BLaER1 treated with 17β-estradiol and CSF1 and Interleukin-3, amounts not matched to agents 10 nM and 100 nM (cell line): ENCODE results near the gene TP53I3.

Experiments
- H3K27ac ChIP-seq, 11 experiments: shearing (Covaris generic); formaldehyde crosslinking; 2 replicates each; pipeline ENCODE4 v1.8.1; 2022
- H3K27me3 ChIP-seq, 11 experiments: shearing (Covaris generic); formaldehyde crosslinking; 2 replicates each; pipeline ENCODE4 v1.8.1; 2022
- H3K36me3 ChIP-seq, 11 experiments: shearing (Covaris generic); formaldehyde crosslinking; 2 replicates each; pipeline ENCODE4 v1.8.1; 2022
- H3K4me1 ChIP-seq, 10 experiments: shearing (Covaris generic); formaldehyde crosslinking; 2 replicates each; pipeline ENCODE4 v1.8.1; 2022
- H3K4me2 ChIP-seq, 11 experiments: shearing (Covaris generic); formaldehyde crosslinking; 2 replicates each; pipeline ENCODE4 v1.8.1; 2022
- H3K4me3 ChIP-seq, 10 experiments: shearing (Covaris generic); formaldehyde crosslinking; 2 replicates each; pipeline ENCODE4 v1.8.1; 2022
- H3K9ac ChIP-seq, 11 experiments: shearing (Covaris generic); formaldehyde crosslinking; 2 replicates each; pipeline ENCODE4 v1.8.1; 2022
- H3K9me3 ChIP-seq, 11 experiments: shearing (Covaris generic); formaldehyde crosslinking; replicated peaks in 1 of 11; 2 replicates each; pipeline ENCODE4 v1.8.1; 2022
- H4K20me1 ChIP-seq, 11 experiments: shearing (Covaris generic); formaldehyde crosslinking; 2 replicates each; pipeline ENCODE4 v1.8.1; 2022
- Cebpa-rat ChIP-seq, 11 experiments: shearing (Covaris generic); IDR thresholded peaks; 2 replicates each; pipeline ENCODE4 v1.8.1; 2022

TP53I3 gene

DNA sequence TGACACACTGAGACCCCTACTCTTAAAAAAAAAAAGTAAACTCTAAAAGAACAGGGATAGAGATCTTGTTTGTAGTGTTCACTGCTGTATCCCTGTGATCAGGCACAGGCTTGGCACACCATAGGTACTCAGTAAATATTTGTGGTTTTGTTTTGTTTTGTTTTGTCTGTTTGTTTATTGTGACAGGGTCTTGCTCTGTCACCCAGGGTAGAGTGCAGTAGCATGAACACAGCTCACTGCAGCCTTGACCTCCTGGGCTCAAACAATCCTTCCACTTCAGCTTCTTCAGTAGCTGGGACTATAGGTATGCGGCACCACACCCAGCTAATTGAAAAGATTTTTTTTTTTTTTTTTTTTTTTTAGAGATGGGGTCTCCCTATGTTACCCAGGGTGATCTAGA, 31.7 kb downstream of the TP53I3 start:
- Histone ChIP-seq H3K4me2 (no peak overlapping the region), H3K4me3 (no peak overlapping the region), H3K27ac (no peak overlapping the region)

DNA sequence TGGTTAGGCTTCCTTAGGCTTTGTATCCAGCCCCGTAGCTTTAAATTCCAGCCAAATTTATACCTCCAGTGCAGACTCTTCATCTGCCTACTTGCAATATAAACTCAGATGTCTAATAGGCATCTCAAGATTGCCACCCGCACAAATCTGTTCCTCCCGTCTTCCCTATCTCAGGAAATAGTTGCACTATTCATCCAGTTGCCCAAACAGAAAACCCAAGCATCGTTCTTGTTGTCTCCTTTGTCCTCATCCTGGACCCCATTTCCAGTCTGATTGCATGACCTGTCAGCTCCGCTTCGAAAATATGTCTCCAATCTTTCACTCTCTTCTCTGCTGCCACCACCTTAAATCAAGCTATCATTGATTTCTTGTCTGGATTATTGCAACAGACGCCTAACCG, 32.8 kb downstream of the TP53I3 start:
- no peaks in the 10 kb centered on the region; a peak in 2 of 22 replicates for H4K20me1 ChIP-seq
- no peak for TF ChIP-seq Cebpa-rat (IDR thresholded peaks at IDR 0.05)
- H3K36me3 ChIP-seq, result no peaks in the 10 kb centered on the region
- peaks cover 43 to 62% (median 54%) of the 10 kb centered on the region in 11 experiments for H3K27me3 ChIP-seq
- peaks cover 0 to 10% (median 0%) of the 10 kb centered on the region in 11 experiments; a peak in 4 of 22 replicates for H3K9me3 ChIP-seq
- H3K4me2 ChIP-seq, result no peak overlapping the region
- no peak overlapping the region for H3K27ac ChIP-seq
- H3K9ac ChIP-seq, result no peak overlapping the region
- no peak overlapping the region for H3K4me3 ChIP-seq
- H3K4me1 ChIP-seq, result peaks cover 14 to 27% (median 21%) of the 10 kb centered on the region in 10 experiments

More for the DNA sequence above, 31.7 kb downstream of the TP53I3 start:
- H3K27me3 ChIP-seq, result peaks cover 43 to 59% (median 51%) of the 10 kb centered on the region in 11 experiments
- peaks cover 0 to 10% (median 0%) of the 10 kb centered on the region in 11 experiments; a peak in 4 of 22 replicates for H3K9me3 ChIP-seq
- H3K9ac ChIP-seq, result no peak overlapping the region
- TF ChIP-seq Cebpa-rat (IDR thresholded peaks at IDR 0.05), result no peak
- H3K4me1 ChIP-seq, result peaks cover 10 to 21% (median 17%) of the 10 kb centered on the region in 10 experiments
- H4K20me1 ChIP-seq, result no peaks in the 10 kb centered on the region; a peak in 2 of 22 replicates
- no peaks in the 10 kb centered on the region for H3K36me3 ChIP-seq

DNA sequence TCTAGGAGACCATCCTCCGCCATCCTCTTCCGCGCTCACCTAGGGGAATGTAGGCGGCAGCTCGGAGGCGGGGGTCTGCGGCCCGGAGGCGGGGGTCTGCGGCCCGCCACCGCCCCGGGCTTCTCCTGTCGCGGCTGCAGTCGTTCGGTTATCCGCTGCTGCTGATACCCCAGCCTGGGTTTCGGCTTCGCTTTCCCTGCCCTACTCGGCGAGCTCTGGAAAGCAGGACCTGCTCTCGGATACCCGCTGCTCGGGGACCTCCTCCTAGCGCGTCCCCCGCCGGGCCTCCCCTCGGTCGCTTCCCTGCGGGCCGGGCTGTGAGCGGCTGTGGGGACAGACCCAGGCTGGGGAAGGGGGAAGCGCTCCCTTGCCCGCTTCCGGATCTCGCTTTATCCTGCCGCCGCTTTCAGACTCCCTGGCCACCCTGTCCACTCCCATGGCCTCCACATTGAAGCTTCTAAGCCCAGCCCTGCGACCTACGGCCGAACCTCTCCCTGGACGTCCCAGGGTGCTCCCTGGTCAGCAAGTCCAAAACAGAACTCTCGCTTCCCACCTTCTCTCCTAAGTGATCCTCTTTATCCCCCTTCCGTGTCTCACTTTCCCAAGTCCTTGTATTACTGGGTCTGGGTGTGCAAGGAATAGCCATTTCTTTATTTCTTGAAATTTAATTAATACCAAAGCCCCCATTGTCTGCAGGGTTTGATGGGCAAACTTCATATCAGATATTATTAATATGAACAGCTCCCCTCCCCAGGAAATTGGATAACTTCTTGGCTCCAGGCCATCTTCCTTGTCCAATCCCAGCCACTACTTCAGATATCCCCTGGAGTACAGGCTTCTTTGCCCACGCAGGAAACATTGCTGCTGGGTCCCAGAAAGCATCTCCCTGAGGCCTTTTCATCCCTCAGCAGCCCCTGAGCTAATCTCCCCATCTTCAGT, 34.3 kb downstream of the TP53I3 start:
- Histone ChIP-seq H3K27me3 (peaks cover 43 to 62% (median 54%) of the 10 kb centered on the region in 11 experiments), H3K9ac (peak overlapping the region; percentile 23 to 71 (median 56); a peak in 14 of 22 replicates), H3K4me3 (peak overlapping the region; percentile 52 to 76 (median 65)), H3K9me3 (no peaks in the 10 kb centered on the region), H4K20me1 (peaks cover 0 to 5% (median 0%) of the 10 kb centered on the region in 11 experiments; a peak in 4 of 22 replicates), H3K4me2 (peak overlapping the region; percentile 81 to 95 (median 90)), H3K4me1 (peaks cover 27 to 39% (median 35%) of the 10 kb centered on the region in 10 experiments), H3K36me3 (no peaks in the 10 kb centered on the region), H3K27ac (no peak overlapping the region)
- TF ChIP-seq Cebpa-rat (IDR thresholded peaks at IDR 0.05), result no peak

DNA sequence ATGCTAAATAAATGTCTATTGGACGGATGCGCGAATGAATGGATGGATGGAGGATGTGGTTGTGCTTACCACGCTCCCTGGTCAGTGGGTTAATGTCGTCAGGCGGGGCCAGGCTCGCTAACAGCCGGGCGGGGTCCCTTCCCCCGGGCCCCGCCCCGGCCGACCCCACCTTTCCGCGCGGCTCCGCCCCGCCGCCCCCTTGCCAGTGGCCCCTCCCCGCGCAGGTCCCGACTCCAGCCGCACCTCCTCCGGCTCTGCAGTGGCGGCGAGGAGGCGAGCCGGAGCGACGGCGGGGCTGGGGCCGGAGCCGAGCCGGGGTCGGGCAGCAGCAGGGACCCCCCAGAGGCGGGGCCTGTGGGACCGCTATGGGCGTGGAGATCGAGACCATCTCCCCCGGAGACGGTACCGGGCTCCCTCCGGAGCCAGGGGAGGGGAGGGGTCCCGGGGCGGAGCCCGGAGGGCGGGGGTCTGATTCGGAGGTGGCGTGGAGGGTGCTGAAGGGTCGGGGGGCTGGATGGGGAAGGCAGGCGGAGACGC, 35.1 kb downstream of the TP53I3 start, which contains the start of gene FKBP1B:
Gene FKBP1B (plus strand): TSS at position 257 of the 537 bp plus-strand sequence. CDS start 109 bp downstream, at position 366.
- Histone ChIP-seq H3K4me2 (peak within 1 kb of the TSS; percentile 81 to 95 (median 90)), H3K27ac (no peak within 1 kb of the TSS), H3K27me3 (peaks cover 43 to 62% (median 54%) of the 10 kb centered on the region in 11 experiments), H3K9ac (peak within 1 kb of the TSS; percentile 38 to 71 (median 56); a peak in 18 of 22 replicates), H3K4me1 (peaks cover 31 to 43% (median 41%) of the 10 kb centered on the region in 10 experiments), H3K9me3 (no peaks in the 10 kb centered on the region), H4K20me1 (peaks cover 0 to 5% (median 0%) of the 10 kb centered on the region in 11 experiments; a peak in 4 of 22 replicates), H3K36me3 (no peaks in the 10 kb centered on the region), H3K4me3 (peak within 1 kb of the TSS; percentile 52 to 76 (median 65))
- no peak for TF ChIP-seq Cebpa-rat (IDR thresholded peaks at IDR 0.05)

DNA sequence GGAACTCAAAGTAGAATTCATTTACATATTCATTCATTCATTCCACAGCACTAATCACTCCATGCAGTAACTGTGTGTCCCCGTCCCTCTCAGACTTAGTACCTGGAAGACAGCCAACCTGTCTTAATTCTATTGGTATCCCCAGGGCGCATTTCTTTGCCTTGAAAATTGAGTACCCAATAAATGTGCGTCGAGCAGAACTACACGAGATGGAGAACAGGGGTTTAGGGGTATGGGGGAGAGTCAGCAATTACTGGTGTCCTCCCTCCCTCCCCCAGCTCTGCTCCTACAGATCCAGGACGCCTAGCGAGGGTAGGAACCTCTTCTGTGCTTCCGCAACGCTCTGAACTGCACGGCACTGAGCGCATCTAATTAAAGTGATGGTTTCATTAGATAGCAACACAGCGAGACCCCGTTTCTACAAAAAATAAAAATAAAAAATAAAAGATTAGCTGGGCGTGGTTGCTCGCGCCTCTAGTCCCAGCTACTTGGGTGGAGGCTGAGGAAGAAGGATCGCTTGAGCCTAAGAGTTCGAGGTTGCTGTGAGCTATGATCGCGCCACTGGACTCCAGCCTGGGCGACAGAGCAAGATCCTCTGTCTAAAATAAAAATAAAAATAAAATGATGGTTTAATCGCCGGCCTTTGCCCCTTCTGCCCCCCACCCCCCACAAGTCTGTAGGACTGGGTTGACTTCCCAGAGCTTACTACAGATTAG, 35.7 kb downstream of the TP53I3 start:
- peaks cover 0 to 5% (median 0%) of the 10 kb centered on the region in 11 experiments; a peak in 4 of 22 replicates for H4K20me1 ChIP-seq
- H3K27ac ChIP-seq, result no peak overlapping the region
- peaks cover 43 to 62% (median 54%) of the 10 kb centered on the region in 11 experiments for H3K27me3 ChIP-seq
- H3K9ac ChIP-seq, result peak overlapping the region; percentile 38 to 71 (median 56); a peak in 14 of 22 replicates
- no peak for TF ChIP-seq Cebpa-rat (IDR thresholded peaks at IDR 0.05)
- peaks cover 31 to 43% (median 41%) of the 10 kb centered on the region in 10 experiments for H3K4me1 ChIP-seq
- H3K4me2 ChIP-seq, result peak overlapping the region; percentile 81 to 95 (median 90)
- H3K36me3 ChIP-seq, result no peaks in the 10 kb centered on the region
- peak overlapping the region; percentile 52 to 76 (median 65) for H3K4me3 ChIP-seq
- no peaks in the 10 kb centered on the region for H3K9me3 ChIP-seq

DNA sequence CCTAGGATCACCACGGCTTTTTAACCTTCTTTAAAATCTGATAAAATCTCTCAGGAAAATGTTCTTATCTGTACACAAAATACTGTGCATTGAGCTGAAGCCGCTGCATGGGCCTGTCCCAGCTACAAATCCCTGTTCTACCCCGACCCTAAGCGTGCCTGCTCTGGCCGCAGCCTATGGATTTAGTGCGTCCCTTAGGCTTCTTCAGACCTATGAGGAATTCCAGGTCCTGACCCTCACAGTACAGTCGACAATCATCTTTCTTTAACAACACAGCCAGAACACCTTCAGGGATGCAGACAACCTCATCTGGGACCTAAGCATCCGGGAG, 37.0 kb downstream of the TP53I3 start:
- H3K27me3 ChIP-seq, result peaks cover 43 to 52% (median 51%) of the 10 kb centered on the region in 11 experiments
- no peaks in the 10 kb centered on the region; a peak in 1 of 22 replicates for H3K36me3 ChIP-seq
- H3K27ac ChIP-seq, result no peak overlapping the region; a peak in 1 of 22 replicates
- peaks cover 0 to 8% (median 0%) of the 10 kb centered on the region in 11 experiments; a peak in 3 of 22 replicates for H4K20me1 ChIP-seq
- peaks cover 31 to 43% (median 41%) of the 10 kb centered on the region in 10 experiments for H3K4me1 ChIP-seq
- peak overlapping the region in 4 of 10 experiments; percentile 12 to 82 (median 74); a peak in 2 of 20 replicates for H3K4me3 ChIP-seq
- H3K9me3 ChIP-seq, result no peaks in the 10 kb centered on the region
- H3K4me2 ChIP-seq, result peak overlapping the region; percentile 55 to 78 (median 64)
- H3K9ac ChIP-seq, result 0 out of 22 replicates have a peak overlapping the region, but pooled peaks of 1 of the 11 experiments have one; percentile 30
- TF ChIP-seq Cebpa-rat (IDR thresholded peaks at IDR 0.05), result no peak

DNA sequence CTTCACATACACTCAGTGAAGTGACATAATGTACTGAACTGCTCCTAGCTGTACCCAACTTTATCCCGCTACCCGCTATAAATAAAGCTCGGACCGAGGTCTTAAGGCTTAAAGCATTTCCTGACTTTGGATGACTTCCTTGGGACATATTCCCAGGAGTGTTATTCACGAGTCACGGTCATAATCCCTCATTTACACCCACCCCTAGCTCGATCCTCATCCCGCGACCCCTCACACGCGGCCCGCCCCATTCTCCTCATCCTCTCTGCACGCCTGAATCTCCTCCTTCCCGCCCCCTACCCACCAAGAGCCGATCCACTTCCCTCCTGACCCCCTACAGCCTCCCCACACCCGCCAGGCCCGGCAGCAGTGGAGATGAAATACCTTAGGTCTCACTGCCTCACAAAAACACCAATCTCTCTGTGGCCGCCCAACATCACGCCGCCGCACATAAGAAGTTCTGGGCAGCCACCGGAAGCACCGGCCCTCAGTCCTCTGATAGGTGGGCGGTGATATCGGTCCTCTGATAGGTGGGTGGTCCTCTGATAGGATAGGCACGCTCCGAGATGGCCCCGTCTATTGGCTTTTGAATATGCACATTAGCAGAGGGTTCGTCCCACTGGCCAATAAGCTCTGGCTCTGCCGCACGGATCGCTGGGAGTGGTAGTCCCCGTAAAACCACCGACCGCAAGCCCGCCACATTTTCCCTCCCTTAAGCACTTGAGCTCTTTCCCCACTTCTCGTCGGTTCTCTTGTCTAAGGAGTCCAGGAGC, 37.5 kb downstream of the TP53I3 start, which contains the start of gene WDCP:
Gene WDCP (minus strand): TSS at position 462 of the 773 bp plus-strand sequence. CDS start 7,897 bp downstream, outside the sequence.
- Histone ChIP-seq H3K4me3 (peak within 1 kb of the TSS; percentile 74 to 90 (median 80)), H4K20me1 (peaks cover 0 to 8% (median 0%) of the 10 kb centered on the region in 11 experiments; a peak in 3 of 22 replicates), H3K27ac (peak within 1 kb of the TSS; percentile 4 to 79 (median 65); a peak in 20 of 22 replicates), H3K4me2 (peak within 1 kb of the TSS; percentile 67 to 88 (median 80)), H3K4me1 (peaks cover 31 to 43% (median 41%) of the 10 kb centered on the region in 10 experiments), H3K9me3 (no peaks in the 10 kb centered on the region), H3K36me3 (no peaks in the 10 kb centered on the region; a peak in 1 of 22 replicates), H3K27me3 (peaks cover 41 to 47% (median 45%) of the 10 kb centered on the region in 11 experiments), H3K9ac (peak within 1 kb of the TSS; percentile 74 to 85 (median 82))
- TF ChIP-seq Cebpa-rat (IDR thresholded peaks at IDR 0.05), result no peak
